NCI-H128 (cell line): Measurements from ENCODE around the gene CSF1R.

ENCODE experiments used
- DNase-seq: peaks from one replicate; lab custom pipeline; 2025; ENCODE audit not compliant: unreplicated experiment; lab: John Stamatoyannopoulos, UW

CSF1R gene

DNA sequence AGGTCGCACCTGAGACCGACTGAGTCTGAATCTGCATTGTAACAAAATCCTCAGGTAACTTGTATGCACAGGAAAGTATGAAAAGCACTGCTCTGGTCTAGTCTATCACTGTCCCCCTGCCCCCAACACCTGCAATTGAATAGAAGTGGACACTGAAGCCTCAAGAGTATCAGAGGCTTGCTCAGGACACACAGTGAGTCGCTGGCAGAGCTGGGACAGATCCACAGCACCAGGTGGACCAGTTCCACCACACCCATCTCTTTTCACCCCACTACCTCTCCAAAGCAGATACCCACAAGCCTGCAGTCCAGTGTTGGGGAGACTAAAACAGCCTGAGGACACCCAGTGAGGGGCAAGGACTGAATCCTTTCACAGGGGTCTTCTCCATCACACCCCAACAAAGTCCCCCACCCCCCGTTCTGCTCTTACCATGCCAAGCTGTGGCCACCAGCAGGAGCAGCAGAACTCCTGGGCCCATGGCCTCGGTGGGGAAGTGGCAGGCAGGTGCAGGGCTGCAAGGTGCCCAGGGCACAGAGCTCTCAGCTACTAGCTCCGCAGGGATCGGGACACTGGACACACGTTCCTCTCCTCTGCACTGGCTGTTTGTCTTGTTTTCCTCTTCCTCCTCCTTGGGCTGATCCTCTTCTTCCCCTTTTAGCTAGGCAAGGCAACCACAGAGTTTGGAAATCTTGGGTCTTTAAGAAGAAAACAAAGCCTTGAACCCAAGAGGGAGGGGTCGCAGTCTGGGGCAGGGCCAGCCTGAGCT lies at the start of gene CSF1R:
Gene CSF1R (minus strand): TSS at position 605 of the 766 bp plus-strand sequence. CDS start 127 bp downstream, at position 478.
- DNase-seq = no peak

DNA sequence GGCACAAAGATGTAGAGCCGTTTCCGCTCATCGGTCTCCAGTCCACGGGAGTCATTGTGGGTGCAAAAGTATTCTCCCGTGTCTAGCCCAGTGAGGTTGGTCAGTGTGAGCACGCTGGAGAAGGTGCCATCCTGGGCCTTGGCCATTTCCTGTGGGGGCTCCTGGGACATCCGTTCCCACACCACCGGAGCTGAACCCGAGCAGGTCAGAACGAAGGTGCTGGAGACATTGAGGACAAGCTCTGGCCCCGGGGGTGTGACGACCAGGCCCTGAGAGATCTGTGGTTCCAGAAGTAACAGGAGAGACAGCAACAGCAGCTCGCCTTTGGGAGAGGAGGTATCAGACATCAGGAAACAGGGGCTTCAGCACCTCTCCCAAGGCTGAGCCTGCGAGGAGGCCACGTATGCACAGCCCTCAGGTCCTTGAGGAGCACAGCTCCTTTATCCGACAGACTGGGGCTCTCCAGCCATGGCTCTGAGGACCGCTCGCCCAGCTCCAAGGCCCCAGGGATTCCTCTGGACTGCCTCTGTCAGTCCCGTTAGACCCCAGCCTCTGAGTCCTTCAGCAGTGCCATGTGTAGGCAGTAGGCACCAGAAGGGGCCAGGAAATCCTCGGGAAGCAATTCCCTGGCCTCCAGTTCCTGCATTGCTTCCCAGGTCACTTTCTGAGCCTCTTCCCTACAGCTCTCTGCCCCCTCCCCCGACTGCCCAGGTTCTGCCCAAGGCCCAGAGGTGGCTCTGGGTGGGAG lies 49.4 kb upstream of the CSF1R start:
- no peak for DNase-seq

GRCh38 chr5:150134198-150134588 lies 47.8 kb upstream of the CSF1R start:
- DNase-seq = no peak

DNA sequence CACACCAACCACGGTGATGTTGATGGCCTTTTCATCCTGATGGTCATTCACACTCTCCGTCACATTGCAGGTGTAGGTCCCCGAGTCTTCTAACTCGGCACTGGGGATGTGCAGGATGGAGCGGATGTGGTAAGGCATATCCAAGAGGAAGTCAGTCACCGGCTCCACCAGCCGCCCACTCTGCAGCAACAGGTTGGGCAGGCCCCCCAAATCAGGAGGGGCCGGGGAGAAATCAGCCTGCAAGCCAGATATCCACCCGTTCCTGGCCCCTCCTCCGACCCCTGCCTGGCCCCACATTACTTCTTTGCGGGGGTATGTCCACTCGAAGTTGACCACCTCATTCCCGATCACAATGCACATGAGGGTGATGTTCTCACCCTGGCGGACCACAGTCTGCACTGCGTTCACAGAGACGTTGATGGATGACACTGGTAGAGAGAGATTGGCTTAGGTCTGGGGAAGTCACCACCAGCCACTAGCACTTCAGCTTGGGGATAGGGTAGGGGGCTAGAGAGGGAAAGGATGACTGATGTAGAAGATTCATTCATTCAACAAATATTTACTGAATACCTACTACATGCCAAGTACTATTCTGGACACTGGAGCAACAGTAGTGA lies 47.3 kb upstream of the CSF1R start:
- DNase-seq = no peak

DNA sequence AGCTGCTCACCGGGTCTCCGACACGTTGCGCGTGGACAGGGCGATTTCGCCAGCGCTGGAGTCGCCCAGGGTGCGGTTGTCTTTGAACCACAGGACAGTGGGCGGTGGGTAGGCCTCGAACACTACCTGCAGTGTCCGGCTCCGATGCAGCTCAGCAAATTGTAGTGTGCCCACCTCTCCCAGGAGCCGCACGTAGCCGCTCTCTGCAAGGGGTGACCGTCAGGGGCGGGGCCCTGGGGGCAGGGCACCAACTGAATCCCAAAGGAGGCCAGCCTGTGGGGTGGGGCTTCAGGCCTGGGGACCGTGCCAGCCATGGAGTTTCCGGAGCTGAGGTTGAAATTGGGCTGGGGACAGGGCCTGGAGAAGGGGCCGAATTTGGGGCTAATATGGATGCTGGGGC lies 46.4 kb upstream of the CSF1R start:
- no peak for DNase-seq

DNA sequence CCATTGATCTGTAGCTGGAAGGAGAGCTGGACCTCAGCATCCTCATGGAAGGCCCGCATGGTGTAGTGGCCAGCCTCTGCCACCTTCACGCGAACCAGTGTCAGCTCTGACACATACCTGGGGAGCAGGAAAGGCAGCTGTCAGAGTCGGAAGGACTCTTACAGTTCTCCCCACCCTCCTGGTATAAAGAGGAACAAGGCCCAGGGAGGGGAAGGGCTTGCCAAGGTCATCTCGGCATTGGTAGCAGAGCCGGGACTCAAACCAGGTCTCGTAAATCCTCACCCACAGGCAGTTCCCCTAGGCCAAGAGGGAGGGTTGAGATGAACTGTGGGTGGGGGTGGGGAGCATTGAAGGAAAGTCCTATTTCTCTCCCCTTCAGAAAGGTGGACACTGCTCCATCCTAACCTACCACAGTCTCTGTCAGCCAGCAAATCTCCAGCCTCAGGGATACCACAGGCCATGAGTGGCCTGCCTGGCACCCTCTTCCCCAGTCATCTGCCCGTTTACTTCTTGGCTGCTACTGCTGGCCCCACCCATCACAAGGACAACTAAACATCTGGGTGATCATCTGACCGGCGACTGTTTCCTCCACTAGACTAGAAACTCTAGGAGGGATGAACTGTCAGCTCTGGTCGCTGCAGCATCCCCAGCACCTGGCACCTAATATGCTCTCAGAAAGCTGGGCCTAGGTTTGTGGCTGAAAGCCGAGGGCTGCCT lies 45.8 kb upstream of the CSF1R start:
- no peak for DNase-seq

DNA sequence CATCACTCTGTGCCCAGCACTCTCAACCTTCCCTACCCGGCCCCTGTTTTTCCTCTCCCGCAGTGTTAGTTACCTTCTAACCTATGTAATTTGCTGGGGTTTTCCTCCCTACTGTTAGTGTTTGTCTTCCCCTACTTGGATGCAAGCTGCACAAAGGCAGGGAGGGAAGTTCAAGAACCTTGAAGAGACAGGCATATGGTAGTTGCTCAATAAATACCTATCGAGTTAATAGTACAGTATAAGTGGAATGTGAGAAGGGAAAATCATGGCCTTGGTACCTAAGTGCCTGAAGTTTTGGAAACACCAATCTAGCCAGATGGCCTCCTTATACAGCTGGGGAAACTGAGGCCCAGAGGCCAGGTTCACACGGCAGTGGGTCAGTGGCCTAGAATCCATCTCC lies 45.1 kb upstream of the CSF1R start:
- DNase-seq = no peak

DNA sequence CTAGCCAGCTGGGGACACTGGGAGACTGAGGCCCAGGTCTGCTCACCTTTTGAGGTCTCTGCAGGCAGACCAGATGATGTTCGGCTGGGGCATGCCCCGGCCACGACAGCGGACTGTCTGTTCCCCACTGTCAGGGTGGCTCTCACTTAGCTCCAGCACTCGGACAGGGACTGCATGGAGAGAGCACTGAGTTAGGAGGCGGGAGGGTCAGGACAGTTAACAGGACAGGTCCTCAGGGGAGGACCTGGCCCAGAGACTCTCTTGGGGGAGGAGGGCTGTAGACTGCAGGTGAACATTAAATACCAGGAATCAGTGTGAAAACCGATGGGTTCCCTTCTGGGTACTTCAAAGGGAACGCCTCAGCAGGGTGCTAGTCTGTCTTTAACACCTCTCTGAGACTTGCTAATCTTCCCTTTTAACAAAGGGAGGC lies 44.2 kb upstream of the CSF1R start:
- DNase-seq = no peak

DNA sequence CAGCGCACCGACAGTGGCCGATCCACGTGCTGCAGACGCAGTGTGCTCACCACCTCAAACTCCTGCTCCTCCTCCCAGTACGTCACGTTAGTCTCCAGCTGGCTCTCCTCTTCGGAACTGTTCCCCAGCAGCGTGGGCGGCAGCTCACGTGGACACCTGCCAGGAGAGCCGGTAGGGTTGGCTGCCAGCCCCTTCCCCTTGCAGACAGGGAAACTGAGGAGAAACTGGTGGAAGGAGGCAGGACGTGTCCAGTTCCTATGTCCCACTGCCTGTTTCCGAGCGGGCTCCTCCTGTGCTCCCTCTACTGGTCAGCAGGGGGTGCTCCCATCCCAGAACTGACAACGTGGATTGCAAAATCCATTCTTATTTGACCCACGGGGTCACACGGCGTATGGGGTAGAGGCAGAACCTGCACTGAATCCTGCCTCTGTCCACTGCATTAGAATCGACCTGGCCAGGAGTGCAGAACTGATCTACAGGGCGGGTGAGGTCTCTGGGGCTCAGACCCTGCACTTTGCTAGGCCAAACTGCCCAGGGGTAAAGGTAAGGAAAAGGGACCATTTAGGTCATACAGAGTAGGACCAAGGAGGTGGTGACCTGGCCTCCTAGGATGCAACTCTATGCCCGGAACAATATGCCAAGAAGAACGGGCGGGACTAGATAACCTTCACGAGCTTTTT lies 43.6 kb upstream of the CSF1R start:
- peak; percentile 0 for DNase-seq

- no peak for DNase-seq
Measured at GRCh38 chr5:150129454-150129812, 43.1 kb upstream of the CSF1R start.

GRCh38 chr5:150126921-150127265 lies 40.5 kb upstream of the CSF1R start:
- no peak for DNase-seq

DNA sequence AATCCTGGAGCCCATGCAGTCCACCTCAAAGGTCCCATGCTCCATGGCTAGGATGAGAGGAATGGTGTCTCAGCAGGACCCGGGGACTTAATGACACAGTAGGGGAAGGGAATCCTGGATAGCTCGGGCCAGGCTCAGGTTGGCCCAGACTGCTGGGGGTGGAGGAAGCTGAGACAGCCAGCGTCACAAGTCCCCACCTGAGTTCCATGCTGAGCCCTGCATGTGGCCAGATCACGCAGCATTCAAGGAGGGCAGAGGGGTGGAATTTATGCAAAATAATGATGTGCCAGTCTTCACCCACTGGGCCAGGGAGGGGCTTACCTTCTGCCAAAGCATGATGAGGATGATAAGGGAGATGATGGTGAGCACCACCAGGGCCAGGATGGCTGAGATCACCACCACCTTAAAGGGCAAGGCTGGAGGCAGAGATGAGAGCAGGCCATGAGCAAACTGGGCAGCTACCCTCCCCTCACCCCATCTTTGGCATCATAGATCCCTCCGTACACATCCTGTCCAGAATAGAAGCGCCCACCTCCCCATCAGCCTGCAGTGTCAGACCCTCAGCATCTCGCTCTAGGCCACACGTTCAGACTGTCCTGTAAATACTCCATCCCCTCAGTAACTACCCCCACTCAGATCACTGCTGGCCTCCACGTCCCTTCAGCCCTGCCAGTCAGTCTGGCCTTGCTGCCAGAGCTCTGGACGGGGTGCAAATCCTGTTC lies 40.0 kb upstream of the CSF1R start:
- DNase-seq = no peak

GRCh38 chr5:150125334-150125733 lies 39.0 kb upstream of the CSF1R start:
- DNase-seq = no peak

DNA sequence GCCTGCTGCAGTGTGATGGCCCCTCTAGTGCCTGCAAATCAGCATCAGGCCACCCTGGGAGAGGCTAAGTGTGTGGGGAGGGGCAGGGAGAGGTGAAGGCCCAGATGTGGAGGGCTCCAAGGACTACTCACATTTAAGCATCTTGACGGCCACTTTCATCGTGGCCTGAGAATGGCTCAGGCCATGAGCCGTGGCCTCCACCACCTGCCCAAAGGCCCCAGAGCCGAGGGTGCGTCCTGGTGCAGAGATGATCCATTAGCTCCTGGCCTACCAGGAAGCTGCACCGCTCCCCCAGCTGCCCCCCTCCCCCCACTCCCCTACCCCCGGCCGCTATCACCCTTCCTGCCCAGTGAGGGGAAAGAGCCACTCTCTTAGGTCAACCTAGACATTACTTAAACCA lies 38.2 kb upstream of the CSF1R start:
- no peak for DNase-seq

GRCh38 chr5:150124111-150124557 lies 37.8 kb upstream of the CSF1R start:
- no peak for DNase-seq

DNA sequence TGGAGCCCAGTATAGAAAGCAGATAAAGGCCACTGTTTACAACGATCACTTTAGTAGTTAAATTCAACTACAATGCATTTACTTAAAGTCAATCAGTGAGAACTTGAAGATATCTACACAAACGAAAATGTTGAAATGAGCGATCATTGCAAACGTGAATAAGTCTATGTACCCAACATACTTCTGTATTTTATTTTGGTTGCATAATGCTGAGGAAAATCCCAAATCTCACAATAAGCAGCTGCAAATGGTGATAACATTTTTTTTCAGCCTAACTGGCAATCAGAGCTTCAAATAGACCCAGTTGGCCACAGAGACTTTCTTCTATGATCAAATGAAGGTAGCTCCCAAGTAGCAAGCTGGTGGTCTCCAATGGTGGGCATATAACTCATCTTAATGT lies 37.2 kb upstream of the CSF1R start:
- no peak for DNase-seq

DNA sequence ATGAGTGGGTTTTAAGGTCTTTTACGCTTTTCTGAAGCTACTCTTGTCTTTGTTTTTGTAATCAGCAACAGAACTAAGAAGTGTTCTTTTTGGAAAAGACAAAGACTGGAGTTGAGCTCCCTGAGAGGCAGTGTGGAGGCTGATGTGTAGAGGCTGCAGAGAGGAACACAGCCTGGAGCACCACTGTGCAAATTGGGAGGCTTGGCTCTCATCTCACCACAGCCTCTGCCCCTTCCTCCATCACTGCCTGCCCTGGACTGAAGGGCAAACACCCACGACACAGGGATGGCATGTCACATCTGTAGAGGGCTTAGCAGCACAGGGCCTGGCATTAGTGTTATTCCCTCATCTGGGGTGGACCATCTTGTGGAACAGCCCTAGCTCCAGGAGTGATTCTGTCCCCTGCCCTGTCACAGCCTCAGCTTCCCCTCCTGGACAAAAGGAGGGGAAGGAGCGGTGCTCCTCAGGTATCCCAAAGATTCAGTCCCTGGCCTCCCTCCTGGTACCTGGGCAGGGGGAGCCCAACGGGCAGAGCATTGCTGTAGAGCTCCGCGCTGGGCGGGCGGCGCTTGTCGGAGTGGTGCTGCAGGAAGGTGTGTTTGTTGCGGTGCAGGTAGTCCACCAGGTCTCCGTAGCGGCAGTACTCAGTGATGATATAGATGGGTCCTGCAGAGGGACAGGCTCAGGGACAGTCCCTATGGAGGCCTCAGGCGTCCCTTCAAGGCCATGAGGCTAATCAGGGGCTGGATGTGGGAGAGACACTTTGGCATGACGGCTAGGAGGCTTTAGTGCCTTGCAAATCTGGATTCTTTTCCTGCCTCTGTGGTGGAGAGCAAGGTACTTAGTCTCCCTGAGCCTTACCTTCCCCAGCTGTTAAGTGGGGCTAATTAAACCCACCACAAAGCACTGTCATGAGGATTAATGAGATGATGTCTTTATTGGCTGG lies 36.5 kb upstream of the CSF1R start:
- DNase-seq = no peak

- DNase-seq = no peak
Measured at GRCh38 chr5:150122158-150122510, 35.8 kb upstream of the CSF1R start.

DNA sequence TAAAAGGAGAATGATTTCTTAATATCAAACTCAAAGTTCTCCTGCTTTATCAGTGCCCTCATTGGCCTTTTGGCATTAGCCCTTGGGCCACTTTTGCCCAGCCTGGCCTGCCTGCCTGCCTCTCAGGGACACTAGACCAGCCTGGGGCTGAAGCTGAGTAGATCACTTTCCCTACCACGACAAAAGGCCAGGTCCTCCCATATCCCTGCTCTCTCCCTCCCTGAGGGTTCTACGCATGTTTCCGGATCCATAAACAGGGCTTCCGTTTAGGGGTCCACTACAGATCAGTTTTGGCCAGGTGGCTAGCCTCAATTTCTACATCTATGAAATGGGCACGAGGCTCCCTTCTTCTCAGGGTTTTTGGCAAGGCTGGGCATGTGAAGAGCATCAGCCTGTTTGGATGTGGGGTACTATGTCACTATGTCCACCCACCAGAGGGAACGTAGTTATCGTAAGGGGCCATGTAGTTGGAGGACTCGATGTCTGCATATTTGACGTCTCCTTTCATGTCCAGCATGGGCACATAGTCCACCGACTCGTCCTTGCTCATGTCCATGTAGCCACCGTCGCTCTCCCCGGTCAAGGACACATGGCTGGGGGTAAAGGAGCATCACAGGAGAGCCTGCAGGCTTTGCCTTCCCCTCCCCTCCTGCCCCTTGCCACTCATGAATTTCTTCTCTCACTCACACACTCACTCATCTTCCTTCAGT lies 35.2 kb upstream of the CSF1R start:
- no peak for DNase-seq
